Measurements from ENCODE around the gene SOCS6.
"Not testable (repeated sequence)": the region's sequence is repeated elsewhere in the genome, so short reads cannot be mapped to it uniquely, and the experiment has no call there.

SOCS6 gene

DNA sequence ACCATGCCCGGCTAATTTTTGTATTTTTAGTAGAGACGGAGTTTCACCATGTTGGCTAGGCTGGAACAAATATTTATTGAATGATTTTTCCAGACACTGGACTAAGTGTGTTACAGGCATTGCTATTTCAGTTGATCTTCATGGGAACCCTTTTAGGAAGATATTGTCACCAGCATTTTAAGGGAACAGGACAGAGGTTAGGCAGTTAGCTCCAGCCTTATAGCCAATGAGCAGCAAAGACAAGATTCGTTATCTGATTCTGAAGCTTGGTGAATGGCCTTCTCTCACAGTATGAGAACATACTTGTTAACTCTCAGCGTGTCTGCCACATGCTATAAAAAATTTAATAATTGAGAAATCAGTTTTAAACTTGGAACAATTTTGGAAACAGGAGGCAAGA lies 73.4 kb downstream of the SOCS6 start:
- no peak for DNase-seq (ENCODE audit: low spot score)

DNA sequence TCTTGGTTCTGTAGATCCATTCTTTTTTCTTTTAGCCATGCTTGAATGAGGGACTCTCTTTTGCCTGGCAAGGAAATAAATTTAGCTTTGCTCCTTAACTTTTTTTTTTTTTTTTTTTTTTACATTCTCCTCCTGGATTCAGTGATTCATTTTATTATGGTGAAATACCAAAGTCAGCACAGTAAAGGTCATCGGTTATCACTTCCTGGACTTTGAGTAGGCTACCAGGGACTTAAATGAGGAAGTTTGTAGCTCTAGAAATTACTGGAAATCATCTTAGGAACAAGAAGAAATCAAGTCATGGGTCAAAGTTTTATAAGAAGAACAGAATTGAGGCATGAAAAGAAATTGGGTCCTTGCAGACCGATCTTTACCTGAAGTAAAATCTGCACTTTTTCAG lies 75.0 kb downstream of the SOCS6 start:
- DNase-seq (ENCODE audit: low spot score) = peak; percentile 37

DNA sequence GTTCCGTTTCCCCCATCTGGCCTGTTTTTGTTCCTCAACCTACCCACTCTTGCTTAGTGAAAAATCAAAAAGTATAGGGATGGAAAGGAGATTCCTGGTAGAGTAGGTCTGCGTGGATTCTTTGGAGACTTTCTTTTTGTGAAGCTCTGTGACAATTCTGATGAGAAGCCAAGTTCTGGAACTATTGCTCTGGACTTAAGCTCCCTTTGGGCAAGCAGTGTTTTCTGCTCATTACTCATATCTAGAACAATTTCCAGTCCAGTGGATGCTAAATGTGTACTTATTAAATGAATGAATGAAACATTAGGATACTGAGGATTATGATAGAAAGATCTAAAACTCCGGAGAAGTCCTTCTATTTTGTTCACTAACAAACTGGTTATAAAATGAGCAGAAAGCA lies 76.5 kb downstream of the SOCS6 start:
- no peak for DNase-seq (ENCODE audit: low spot score)

DNA sequence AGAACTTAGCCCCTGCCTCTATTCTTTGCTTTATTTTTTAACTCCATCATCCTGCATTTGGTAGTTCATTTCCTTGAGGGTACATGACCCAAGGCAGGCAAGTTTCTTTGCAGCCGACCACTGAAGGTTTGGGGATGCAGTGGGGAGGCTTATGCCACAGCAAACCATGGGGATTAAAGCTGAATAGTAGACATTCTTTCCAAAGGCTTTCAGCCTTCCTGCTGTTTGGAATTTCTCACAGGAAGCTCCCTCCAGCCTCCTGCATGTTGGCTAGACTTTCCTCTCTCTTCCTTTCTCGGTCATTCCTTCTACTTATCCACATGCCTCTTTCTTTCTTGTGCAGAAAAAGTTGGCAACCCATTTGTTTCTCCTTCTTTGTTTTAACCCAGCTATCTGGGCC lies 77.3 kb downstream of the SOCS6 start:
- no peak for DNase-seq (ENCODE audit: low spot score)

DNA sequence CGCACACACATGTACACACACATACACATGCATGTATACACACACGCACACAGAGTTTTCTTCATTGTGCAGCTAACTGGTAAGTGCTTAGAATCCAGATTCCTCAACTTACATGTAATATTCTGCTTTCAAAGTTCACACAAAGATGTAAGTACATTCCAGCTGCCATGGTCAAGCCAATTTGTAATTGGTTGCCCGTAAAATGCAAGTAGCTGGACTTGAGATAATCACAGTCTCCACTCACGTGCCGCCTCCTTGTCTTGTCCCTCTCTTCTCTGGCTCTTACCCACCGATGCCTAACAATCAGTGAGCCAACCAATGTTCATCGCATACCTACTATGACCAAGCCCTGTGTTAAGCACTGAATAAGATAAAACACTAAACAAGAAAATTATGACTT lies 77.8 kb downstream of the SOCS6 start:
- no peak for DNase-seq (ENCODE audit: low spot score)

DNA sequence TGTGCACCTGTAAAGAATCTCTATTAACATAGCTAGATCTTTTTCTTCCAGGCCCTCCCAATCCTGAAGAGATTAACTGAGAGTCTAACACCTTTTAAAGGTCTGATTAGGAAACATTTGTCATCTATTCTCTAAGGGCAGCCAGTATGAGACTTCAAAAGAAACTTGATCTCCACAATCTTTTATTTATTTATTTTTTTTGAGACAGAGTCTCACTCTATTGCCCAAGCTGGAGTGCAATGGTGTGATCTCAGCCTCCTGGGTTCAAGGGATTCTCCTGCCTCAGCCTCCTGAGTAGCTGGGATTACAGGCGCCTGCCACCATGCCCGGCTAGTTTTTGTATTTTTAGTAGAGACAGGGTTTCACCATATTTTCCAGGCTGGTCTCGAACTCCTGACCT lies 78.5 kb downstream of the SOCS6 start:
- not testable (repeated sequence) for DNase-seq (ENCODE audit: low spot score)

DNA sequence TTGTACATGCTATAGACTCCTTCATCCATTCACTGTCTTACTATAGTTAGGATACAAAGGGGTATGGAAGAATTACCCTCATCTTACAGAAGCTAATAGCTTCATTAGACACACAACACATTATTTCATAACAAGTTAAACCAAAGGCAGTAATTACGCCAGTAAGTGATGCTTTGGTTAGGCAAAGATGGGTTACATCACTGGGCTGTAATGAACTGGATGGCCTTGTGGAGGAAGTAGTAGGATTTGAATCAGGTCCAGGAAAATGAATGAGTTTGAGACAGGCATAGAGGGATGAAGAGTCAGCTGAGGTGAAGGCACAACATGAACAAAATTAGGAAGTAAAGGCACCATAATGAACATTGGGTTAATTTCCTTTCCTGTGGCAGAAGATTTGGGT lies 80.1 kb downstream of the SOCS6 start:
- no peak for DNase-seq (ENCODE audit: low spot score)

DNA sequence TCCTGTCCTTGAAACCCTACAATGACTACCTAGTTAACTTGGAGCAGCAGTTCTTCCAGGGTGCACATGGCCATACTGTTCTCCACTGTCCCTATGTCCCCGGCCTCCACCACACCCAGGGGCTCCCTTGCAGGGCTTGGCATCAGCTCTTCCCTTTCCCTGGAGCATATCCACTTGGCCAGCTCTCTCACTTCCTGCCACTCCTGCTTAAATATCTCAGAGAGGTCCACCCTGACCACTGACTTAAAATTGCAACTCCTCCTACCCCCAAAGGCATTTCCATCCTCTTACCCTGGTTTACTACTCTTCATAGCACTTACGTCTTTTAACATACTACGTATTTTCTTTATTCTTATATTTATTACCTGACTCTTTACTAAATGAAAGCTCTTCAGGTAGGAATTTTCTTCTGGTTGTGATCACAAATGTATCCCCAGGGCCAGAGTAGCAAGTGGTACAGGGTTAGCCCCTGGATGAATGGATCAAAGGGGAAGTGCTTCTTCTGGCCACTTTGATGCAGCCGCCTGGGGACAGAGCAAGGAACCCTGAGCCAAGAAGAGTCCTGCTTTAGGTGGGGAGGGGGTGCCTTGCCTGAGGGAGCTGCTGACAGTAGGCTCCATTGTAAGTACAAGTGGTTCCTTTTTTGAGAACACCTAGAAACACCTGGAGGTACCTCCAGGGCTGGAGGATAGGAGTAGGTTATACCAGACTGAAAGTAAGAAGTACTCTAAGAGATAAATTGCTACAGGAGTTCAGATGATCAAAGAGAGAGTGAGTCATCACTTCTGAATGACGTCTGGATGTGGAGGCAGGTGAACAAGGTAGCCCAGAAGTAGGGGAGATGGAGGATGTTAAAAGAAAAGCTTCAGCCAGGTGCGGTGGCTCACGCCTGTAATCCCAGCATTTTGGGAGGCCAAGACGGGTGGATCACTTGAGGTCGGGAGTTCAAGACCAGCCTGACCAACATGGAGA lies 82.2 kb downstream of the SOCS6 start:
- no peak for DNase-seq (ENCODE audit: low spot score)

DNA sequence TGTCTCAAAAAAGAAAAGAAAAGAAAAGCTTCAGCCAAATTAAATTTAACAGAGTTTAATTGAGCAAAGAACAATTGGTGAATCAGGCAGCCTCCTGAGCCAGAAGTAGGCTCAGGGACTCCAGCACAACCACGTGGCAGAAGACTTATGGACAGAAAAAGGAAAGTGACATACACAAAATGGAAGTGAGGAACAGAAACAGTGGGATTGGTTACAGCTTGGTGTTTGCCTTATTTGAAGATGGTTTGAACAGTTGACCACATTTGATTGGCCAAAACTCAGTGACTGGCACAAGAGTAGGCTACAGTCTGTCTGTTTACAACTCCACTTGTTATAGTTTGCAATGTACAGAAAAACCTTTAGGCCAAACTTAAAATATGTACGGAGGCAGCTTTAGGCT lies 83.1 kb downstream of the SOCS6 start:
- DNase-seq (ENCODE audit: low spot score) = no peak

DNA sequence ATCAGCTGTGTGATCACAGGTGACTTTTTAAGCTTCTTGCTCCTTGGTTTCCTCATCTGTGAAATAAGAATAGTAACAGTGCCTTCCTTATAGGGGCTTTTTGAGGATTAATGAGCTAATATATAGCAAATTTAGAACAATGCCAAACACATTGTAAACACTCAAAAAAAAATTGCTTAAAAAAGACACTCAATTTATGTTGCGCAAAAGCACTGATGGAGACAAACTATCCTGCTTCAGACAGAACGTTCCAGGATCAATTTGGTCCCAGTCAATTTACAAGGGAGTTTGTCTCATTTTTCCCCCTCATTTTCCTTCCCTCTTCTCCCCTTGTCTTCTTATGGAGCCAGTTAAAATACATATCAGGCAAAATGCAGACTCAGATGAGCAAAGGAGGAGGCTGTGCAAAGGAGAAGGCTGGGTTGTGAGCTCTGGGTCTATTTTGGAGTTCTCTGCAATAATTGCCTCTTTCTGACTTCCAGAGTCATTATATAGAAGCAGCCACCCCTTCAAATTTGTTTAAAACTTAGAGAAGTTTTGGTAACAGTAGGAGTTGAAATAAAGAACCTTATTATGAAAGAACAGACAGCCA lies 83.7 kb downstream of the SOCS6 start:
- DNase-seq (ENCODE audit: low spot score) = no peak

DNA sequence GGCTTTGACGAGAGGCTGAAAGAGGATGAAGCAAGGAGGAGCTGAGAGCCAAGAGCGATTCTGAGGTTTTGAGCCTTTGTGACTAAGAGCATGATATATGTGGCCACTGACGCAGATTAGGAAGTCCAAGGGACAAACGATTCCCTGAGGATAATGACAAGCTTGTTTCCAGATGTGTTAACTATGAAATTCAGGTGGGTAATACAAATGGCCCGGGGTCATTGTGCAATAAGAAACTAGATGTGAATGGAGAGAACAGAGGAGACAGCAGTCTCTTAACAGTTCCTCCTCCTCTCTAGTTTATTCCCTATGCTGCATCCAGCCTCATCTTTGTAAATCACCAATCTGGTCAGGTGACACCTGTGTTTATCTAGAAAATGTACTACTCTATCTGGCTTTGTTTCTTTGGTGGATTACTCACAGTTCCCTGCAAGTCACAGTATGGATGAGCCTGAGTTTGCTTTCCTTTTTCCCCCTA lies 84.2 kb downstream of the SOCS6 start:
- DNase-seq (ENCODE audit: low spot score) = peak; percentile 44

DNA sequence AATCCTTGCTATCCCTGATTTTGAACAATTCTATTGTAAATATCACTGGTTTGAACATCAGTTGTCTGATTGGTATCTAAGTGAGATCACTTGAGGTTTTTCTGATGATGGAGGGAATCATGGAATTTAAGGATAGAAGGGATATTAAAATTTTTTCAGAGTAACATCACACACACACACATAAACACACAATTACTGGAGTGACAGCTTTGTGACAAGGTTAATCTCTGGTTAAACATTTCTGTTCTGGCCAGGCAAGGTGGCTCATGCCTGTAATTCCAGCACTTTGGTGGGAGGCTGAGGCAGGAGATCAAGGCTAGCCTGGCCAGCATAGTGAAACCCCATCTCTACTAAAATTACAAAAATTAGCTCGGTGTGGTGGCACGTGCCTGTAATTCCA lies 85.3 kb downstream of the SOCS6 start:
- no peak for DNase-seq (ENCODE audit: low spot score)

DNA sequence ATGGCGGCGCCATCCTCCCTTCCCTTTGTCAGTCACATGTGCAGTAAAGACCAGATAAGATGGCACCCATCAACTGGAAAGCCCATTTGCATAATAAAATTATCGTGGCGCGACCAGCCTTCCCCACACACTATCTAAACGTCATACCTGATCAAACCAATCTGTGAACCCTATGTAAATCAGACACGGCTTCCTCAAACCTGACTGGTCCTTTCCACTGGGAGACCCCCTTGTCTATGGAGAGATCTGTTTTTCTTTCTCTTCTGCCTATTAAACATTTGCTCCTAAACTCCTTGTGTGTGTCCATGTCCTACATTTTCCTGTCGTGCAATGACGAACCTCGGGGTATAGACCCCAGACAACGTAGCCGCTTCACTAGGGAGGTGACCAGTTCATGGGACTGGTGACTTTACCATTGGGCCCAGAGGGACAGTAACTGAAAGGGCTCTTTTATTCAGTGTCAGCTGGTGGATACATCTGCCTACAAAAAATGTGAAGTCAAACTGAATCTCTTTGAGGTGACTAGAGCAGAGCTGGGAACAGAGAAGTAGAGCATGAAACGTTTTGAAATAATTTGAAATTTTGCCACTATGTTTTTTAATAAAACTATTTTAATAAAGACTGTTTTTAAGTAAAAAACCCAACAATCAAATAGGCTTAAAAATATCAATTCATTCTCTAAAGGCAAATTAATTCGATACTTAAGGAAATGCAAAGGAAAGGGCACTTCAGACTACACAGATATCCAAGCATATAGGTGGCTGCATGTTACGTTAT lies 87.5 kb downstream of the SOCS6 start:
- no peak for DNase-seq (ENCODE audit: low spot score)

DNA sequence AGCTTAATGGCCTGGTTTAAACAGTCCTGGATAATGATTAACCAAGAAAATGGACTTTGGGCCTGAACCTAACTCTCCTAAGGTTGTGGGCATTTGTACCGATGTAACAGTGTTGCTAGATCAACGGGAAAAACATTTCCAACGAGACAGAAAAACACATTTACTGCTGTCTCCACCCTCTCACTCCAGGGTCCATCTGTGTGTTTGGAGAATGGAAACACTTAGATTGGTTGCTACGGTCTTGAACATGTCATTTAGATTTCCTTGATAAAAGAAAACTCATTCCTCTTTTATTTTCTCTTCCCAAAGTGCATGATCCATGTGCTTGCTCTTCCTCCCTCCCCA lies 88.0 kb downstream of the SOCS6 start:
- DNase-seq (ENCODE audit: low spot score) = no peak

DNA sequence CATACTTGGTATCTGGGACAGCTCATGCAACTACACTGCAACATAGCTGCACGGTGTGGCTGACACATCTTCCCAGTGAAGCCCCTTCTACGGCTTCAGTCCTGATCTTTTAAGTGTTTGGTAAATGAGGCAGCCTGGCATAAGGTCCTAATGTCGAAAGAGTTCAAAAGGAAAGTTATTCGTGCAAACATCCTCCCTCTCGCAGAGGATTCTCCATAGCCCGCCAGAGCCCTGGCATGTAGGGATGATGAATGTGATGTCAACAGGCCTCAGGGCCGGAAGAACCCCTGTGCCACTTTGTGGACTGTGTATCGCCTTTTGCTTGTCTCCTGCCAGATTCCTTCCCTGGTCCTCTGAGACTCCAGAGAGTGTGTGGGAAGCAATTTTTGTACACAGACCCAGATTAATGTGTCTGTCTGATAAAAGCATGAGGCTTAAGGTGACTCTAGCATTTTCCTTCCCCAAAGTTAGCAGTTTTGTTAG lies 88.5 kb downstream of the SOCS6 start:
- DNase-seq (ENCODE audit: low spot score) = no peak

DNA sequence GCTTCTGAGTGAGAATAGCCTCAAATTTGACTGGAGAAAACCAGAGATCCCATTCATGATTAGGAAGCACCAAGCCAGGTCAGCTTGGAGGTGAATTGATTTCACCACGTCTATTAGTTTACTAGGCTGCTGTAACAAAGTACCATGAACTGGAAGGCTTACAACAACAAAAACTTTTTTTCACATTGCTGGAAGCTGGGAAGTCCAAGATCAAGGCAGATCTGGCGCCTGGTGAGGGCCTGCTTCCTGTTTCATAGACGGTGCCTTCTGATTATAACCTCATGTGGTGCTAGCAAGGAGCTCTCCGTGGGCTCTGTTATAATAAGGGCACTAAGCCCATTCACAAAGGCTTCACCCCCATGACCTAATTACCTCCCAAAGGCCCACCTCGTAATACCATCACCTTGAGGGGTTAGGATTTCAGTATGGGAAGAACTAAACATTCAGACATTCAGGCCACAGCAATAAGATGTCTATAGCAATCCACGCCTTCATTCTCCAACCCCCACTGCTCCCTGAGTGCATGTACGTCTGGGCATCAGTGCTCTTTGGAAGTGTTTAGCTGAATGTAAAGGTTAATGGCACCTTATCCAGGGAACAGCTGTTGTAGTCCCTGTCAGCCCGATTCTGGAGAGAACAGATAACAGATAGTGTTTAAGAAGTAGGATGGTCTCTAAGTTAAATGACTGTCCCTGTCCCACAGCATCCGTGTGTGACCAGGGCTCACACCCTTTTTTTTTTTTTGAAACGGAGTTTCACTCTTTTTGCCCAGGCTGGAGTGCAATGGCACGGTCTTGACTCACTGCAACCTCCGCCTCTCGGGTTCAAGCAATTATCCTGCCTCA lies 89.2 kb downstream of the SOCS6 start:
- DNase-seq (ENCODE audit: low spot score) = no peak
